Stimulated activated CD8-positive, alpha-beta memory T cell treated with anti-CD3 and anti-CD28 coated beads, Interleukin-12 subunit alpha, Interleukin-12 subunit beta, amount 100 ng/mL, for 24 hours (primary cell): ENCODE measurements around the gene IL10RA.
"Not testable (repeated sequence)": the region's sequence is repeated elsewhere in the genome, so short reads cannot be mapped to it uniquely, and the experiment has no call there.

Experiments
- DNase-seq: peaks from one replicate; pipeline ENCODE4 v3.0.0-alpha.2; 2020; ENCODE audit errors: extremely low read depth

Gene IL10RA

GRCh38 chr11:118007563-118008270, 21.5 kb downstream of the IL10RA start:
- not testable (repeated sequence) for DNase-seq

GRCh38 chr11:118008271-118008911, 22.2 kb downstream of the IL10RA start:
- no peak for DNase-seq

GRCh38 chr11:118009864-118010737, 23.9 kb downstream of the IL10RA start:
- DNase-seq: no peak

- no peak for DNase-seq
Measured at GRCh38 chr11:118010738-118011461, 24.7 kb downstream of the IL10RA start.

- no peak for DNase-seq
Measured at GRCh38 chr11:118012083-118012669, 26.0 kb downstream of the IL10RA start.

- no peak for DNase-seq
Measured at GRCh38 chr11:118014022-118014421, 27.8 kb downstream of the IL10RA start.

- no peak for DNase-seq
Measured at GRCh38 chr11:118015385-118015841, 29.2 kb downstream of the IL10RA start.

- no peak for DNase-seq
Measured at GRCh38 chr11:118016104-118016503, 29.9 kb downstream of the IL10RA start.

GRCh38 chr11:118017111-118017510, 30.9 kb downstream of the IL10RA start:
- no peak for DNase-seq

GRCh38 chr11:118017631-118018315, 31.6 kb downstream of the IL10RA start:
- no peak for DNase-seq

- no peak for DNase-seq
Measured at GRCh38 chr11:118018401-118018800, 32.2 kb downstream of the IL10RA start.

GRCh38 chr11:118021146-118021545, 35.0 kb downstream of the IL10RA start:
- DNase-seq: no peak

GRCh38 chr11:118027694-118028093, 41.5 kb downstream of the IL10RA start:
- DNase-seq: no peak

GRCh38 chr11:118028626-118029025, 42.4 kb downstream of the IL10RA start:
- DNase-seq: no peak

GRCh38 chr11:118033443-118033842, 47.2 kb downstream of the IL10RA start:
- no peak for DNase-seq

GRCh38 chr11:118042141-118042540, 55.9 kb downstream of the IL10RA start:
- no peak for DNase-seq

GRCh38 chr11:118042796-118043195, 56.6 kb downstream of the IL10RA start:
- no peak for DNase-seq

GRCh38 chr11:118045191-118045590, 59.0 kb downstream of the IL10RA start:
- no peak for DNase-seq

- DNase-seq: no peak
Measured at GRCh38 chr11:118046051-118046963, 60.1 kb downstream of the IL10RA start.
